COLO668 (cell line): Measurements from ENCODE around the gene SPATA46.
"Not testable (repeated sequence)": the region's sequence is repeated elsewhere in the genome, so short reads cannot be mapped to it uniquely, and the experiment has no call there.

ENCODE experiments used
- DNase-seq: peaks from one replicate; lab custom pipeline; 2025; ENCODE audit not compliant: unreplicated experiment; lab: John Stamatoyannopoulos, UW

Gene SPATA46, protein sequence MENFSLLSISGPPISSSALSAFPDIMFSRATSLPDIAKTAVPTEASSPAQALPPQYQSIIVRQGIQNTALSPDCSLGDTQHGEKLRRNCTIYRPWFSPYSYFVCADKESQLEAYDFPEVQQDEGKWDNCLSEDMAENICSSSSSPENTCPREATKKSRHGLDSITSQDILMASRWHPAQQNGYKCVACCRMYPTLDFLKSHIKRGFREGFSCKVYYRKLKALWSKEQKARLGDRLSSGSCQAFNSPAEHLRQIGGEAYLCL

DNA sequence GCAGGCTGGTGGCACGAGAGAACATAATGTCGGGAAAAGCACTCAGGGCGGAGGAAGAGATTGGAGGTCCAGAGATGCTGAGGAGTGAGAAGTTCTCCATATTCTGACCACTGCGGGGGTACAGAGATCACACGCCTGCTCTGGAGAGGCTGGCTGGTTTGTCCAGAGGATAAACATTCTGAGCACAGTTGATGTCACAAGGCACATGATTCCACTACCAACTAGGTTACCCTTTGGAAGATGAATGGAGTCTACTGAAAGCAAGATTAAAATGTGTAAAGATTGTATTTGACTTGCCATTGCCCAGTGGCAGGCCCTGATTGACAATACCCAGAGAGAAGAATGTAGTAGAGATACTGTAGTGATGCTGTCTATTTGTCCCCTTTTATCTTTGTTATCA lies at the start of gene SPATA46:
TSS of gene SPATA46 (minus strand) at position 164 of the 400 bp plus-strand sequence. CDS start at position 100, 64 bp downstream.
- DNase-seq, result no peak

DNA sequence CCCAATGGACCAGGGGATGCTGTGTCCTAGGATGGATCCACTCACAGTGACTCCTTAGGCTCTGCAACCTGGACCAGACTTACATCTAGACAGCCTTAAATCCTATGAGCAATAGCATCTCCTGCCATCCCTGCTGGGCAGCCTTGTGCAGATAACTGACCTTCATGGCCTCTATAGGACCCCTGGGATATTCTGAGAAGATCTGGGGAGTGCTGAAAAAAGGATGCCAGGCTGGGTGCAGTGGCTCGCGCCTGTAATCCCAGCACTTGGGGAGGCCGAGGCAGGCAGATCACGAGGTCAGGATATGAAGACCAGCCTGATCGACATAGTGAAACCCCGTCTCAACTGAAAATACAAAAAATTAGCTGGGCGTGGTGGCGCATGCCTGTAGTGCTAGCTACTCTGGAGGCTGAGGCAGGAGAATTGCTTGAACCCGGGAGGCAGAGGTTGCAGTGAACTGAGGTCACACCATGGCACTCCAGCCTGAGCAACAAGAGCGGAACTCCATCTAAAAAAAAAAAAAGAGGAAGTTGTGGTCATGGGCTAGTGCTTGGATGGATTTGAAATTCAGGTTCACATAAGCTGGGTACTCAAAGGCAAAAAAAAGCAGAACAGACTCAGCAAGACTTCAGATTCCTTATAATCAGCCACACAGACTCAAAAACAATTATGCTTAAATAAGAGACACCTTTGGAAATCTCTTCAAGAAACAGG lies 46.2 kb upstream of the SPATA46 start:
- DNase-seq, result no peak

- no peak for DNase-seq
Measured at GRCh38 chr1:162421258-162422164, 44.9 kb upstream of the SPATA46 start.

GRCh38 chr1:162420120-162420519 lies 43.5 kb upstream of the SPATA46 start:
- no peak for DNase-seq

DNA sequence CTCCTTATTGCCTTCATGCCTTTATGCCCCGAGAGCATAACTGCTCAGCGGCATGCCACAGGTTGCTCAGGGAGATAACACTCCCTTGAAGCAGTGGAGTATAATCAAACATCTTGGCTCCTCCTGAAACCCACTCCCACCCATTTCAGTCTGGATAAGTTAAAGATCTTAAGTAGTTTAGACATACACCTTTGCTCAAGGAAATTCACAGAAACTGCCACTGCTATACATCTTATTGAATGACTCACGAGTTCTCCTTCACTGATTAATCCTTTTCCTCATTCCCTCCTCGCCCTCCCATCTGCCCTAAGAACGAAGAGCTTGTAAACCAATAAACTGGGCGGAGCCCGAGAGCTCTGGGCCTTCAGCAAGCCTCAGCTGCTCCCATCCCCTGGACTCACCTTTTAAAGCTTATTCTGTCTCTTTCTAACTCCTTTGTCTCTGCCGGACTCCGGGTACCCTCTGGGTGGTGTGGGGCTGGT lies 42.8 kb upstream of the SPATA46 start:
- not testable (repeated sequence) for DNase-seq

DNA sequence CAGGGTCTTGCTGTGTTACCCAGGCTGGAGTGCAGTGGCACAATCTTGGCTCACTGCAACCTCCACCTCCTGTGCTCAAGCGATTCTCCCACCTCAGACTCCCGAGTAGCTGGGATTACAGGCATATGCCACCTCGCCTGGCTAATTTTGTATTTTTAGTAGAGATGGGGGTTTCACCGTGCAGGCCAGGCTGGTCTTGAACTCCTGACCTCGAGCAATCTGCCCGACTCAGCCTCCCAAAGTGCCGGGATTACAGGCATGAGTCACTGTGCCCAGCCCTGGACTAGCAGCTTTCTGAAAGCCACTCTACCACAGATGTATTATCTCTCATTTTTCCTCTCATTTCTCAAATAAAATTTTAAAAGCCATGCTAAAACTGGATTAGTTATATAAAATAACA lies 41.9 kb upstream of the SPATA46 start:
- DNase-seq, result not testable (repeated sequence)

- no peak for DNase-seq
Measured at GRCh38 chr1:162417650-162418049, 41.0 kb upstream of the SPATA46 start.

DNA sequence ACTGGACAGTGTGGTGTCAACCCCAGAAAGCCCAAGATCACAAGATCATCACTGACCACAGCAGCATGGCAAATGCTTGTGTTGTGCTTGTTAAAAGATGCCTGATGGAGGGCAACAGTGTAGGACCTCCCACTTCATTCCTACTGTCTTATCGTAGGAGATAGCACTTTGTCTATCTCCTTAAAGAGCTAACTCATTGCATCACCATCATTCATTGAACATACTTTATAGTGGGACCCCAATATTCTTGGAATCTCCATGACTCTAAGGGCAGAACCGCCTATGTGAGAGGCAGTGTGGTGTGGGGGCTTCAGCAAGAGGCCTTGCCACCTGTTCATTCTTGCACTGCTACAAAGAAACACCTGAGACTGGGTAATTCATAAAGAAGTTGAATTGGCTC lies 40.3 kb upstream of the SPATA46 start:
- no peak for DNase-seq

DNA sequence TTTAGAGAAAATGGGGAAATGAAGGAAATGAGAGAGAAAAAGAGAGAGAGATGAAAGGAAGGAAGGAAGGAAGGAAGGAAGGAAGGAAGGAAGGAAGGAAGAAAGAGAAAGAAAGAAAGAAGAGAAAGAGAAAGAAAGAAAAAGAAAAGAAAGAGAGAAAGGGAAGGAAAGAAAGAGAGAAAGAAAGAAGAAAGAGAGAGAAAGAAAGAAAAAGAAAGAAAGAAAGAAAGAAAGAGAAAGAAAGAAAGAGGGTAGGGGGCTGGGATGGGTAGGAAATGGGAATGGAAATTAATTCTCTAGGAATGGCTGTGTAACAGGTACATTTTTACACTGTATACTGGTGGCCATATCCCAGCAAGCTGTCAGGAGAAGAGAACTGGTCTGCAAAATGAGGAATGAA lies 39.6 kb upstream of the SPATA46 start:
- no peak for DNase-seq

DNA sequence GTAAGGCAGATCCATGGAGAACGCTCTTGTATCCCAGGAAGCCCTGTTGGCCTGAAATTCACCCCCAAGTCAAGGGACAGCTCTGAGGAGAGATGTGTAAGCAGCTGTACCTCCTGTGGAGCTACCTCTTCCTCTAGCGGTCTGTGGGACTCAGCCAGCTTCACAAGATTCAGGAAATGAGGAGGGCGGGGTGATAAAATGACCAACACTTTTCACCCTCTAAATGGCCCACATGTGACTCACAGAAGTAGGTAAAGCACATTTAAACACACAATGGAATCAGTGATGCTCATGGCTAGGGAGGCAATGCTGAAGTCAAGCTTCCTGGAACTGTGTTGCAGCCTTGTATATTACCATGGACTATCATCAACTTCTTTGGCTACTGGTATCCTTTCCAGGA lies 35.3 kb upstream of the SPATA46 start, which contains the start of gene SH2D1B:
TSS of gene SH2D1B (minus strand) at position 135 of the 400 bp plus-strand sequence. CDS start at position 15, 120 bp downstream.
- DNase-seq, result no peak

DNA sequence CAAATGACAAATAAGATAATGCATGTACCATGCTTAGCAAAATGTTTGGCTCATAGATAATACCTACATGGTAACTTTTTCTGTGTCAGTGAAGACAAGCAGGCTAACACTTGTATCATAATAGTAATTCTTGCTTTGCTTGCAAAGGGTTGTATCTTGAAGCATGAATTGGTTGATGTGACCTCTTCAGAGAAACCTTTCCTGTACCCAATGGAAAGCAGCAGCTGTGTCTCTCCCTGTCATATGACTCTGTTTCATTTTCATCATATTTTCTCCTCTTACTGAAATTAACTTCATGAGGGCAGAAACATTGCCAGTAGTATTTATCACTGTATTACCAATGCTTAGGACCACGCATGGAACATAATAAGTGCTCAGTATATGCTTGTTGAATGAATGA lies 30.9 kb upstream of the SPATA46 start:
- DNase-seq, result no peak

- no peak for DNase-seq
Measured at GRCh38 chr1:162406811-162407210, 30.2 kb upstream of the SPATA46 start.

- DNase-seq, result no peak
Measured at GRCh38 chr1:162405800-162406199, 29.1 kb upstream of the SPATA46 start.

- no peak for DNase-seq
Measured at GRCh38 chr1:162404550-162405160, 28.0 kb upstream of the SPATA46 start.

- no peak for DNase-seq
Measured at GRCh38 chr1:162400790-162401355, 24.2 kb upstream of the SPATA46 start.

DNA sequence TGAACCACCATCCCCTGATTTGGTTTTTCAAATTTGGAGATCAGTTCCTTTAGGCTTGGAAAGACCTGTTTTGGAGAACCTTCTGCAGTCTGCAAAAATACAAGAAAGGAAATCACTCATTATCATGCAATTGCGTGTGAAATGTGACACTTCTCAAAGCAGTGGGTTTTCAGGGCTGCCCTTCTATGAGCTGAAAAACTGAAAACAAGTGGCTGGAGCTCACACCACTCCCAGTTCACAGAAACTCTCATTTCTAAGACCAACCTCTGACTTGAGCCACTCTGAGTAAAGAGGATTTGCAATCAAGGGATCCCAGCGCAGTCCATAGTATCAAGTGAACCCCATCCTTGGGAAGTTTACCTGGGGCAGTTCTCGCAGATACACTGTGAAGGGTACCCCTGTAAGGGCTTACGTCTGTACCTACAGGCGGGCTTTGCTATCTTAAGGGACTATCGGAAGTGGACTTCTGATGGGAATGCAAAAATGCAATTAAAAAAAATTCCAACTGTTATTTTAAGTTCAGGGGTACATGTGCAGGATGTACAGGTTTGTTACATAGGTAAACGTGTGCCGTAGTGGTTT lies 22.4 kb upstream of the SPATA46 start:
- DNase-seq, result no peak

DNA sequence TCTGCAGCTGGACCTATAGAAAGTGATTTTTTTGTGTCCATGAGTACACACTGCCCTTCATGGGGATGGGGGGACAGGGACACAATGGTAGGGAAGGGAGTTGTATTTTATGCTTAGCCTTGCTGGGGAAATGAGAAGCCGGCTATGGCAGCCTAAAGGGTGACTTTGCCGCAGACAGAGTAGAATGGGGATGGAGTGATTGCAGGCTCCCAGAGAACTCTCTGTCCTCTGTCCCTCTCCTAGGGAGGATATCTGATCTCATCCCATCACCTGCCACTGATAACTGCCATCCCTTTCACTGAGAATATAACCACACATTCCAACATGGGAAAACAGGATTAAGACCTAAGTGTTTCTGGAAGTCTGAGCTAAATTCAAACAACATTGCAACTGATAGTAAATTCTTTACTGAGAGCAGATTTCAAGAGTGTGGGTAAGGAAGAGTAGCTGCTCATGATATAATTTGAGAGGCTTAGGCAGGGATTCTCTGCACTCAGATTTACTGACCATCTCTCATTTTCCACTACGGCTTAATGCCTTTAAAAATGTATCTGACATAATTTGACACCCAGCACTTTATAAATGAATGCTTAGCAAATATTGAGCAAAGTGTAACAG lies 21.4 kb upstream of the SPATA46 start:
- DNase-seq, result no peak

GRCh38 chr1:162397039-162397448 lies 20.4 kb upstream of the SPATA46 start:
- no peak for DNase-seq

DNA sequence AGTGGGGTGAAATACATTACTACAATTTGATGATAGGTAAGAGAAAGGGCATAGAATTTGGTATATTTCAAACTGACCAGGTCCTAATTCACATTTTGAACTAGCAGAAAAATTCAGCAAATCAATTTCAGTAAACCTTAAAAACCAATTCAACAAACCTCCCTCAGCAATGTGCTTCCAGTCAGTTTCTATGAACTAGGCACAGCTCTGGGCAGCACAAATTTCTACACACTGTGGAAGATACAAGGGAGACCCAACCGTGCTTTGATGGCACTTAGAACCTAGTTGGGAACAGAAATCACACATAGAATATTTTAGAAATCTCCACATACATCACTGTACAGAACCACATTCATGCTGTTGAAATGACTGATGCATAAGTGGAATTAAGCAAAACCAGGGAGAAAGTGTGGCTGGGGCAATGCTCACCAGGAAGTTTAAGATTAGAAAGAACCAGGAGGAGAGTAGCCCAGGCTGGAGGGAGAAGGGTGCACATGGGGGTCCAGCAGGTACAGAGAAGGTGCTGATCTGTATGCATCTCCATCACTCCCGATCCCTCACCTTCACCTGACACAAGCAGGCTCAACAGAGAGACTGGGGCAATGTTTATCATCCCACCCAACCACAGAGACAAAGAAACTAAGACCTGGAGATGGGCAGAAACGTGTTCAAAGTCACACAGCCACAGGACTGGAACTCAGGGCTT lies 19.7 kb upstream of the SPATA46 start:
- DNase-seq, result no peak
